ENCODE results near the gene TNFRSF4.

Gene TNFRSF4

GRCh38 chr1:1216770-1217620 is 3.0 kb upstream of the TNFRSF4 start:
- no peak for DNase-seq

- no peak for DNase-seq
Measured at GRCh38 chr1:1215881-1216605, 2.1 kb upstream of the TNFRSF4 start.

GRCh38 chr1:1215080-1215676 is 1.2 kb upstream of the TNFRSF4 start:
- no peak for DNase-seq

- no peak for DNase-seq
Measured at GRCh38 chr1:1212780-1213344, 1.1 kb downstream of the TNFRSF4 start.

- DNase-seq = no peak
Measured at GRCh38 chr1:1211541-1212441, 2.2 kb downstream of the TNFRSF4 start.

GRCh38 chr1:1210726-1211540 is 3.0 kb downstream of the TNFRSF4 start:
- no peak for DNase-seq

GRCh38 chr1:1208713-1209433 is 5.1 kb downstream of the TNFRSF4 start:
- peak; percentile 36 for DNase-seq

GRCh38 chr1:1207571-1207892 is 6.4 kb downstream of the TNFRSF4 start:
- no peak for DNase-seq

- no peak for DNase-seq
Measured at GRCh38 chr1:1206966-1207531, 6.9 kb downstream of the TNFRSF4 start.

GRCh38 chr1:1206376-1206965 is 7.5 kb downstream of the TNFRSF4 start, which contains the start of gene TNFRSF18:
TNFRSF18 (minus strand) TSS chr1:1206592; CDS start chr1:1206571, 21 bp downstream.
- DNase-seq = no peak

GRCh38 chr1:1205769-1206375 is 8.1 kb downstream of the TNFRSF4 start:
- DNase-seq = no peak

- no peak for DNase-seq
Measured at GRCh38 chr1:1204998-1205768, 8.8 kb downstream of the TNFRSF4 start.

GRCh38 chr1:1204425-1204920 is 9.5 kb downstream of the TNFRSF4 start:
- DNase-seq = no peak

- DNase-seq = no peak
Measured at GRCh38 chr1:1203561-1204424, 10.2 kb downstream of the TNFRSF4 start.

- no peak for DNase-seq
Measured at GRCh38 chr1:1202831-1203560, 11.0 kb downstream of the TNFRSF4 start.

- DNase-seq = peak; percentile 43
Measured at GRCh38 chr1:1200876-1201810, 12.8 kb downstream of the TNFRSF4 start.

Measured in EL (cell line).